HEK293 (cell line): ENCODE data around the gene TRIP11.

ENCODE experiments used
- CTCF ChIA-PET: fragments of 350-600 bp; formaldehyde crosslinking; extraction: SDS; loops from one replicate; lab custom pipeline; 2021; ENCODE audit warnings: antibody characterized with exemption; lab: Yijun Ruan, JAX
- POLR2A ChIA-PET: fragments of 300-600 bp; formaldehyde crosslinking; extraction: SDS; loops from one replicate; lab custom pipeline; 2020; ENCODE audit warnings: antibody characterized with exemption, inconsistent platforms; lab: Yijun Ruan, JAX
- H3K27ac ChIP-seq: fragments of 200-500 bp; sonication (Bioruptor generic); 2 replicates; pipeline ENCODE4 v1.5.1; 2014; ENCODE audit warnings: low read depth, low read length, control low read depth, inconsistent platforms; ENCODE audit errors: extremely low read depth
- H3K36me3 ChIP-seq, 2 experiments: fragments of 200-500 bp in 1 of 2; sonication (Bioruptor generic) in 1 of 2; 1 replicate in 1 of 2; 2 replicates in 1 of 2; pipeline ENCODE4 v1.5.1; 2014 to 2017; ENCODE audit warnings: inconsistent platforms in 2 of 2, low read length in 2 of 2; ENCODE audit not compliant: control insufficient read depth in 2 of 2, insufficient read depth in 1 of 2
- H3K4me1 ChIP-seq: fragments of 200-500 bp; sonication (Bioruptor generic); 2 replicates; pipeline ENCODE4 v1.5.1; 2014; ENCODE audit warnings: mild to moderate bottlenecking, low read length, inconsistent platforms; ENCODE audit not compliant: control insufficient read depth, insufficient read depth
- H3K4me3 ChIP-seq: 2 replicates; pipeline ENCODE4 v1.5.1; 2011; ENCODE audit warnings: low read depth, mild to moderate bottlenecking, control low read depth, low read length, moderate library complexity
- H3K9me3 ChIP-seq: fragments of 200-500 bp; sonication (Bioruptor generic); 2 replicates; pipeline ENCODE4 v1.5.1; 2014; ENCODE audit warnings: low read depth, low read length, inconsistent platforms; ENCODE audit not compliant: control insufficient read depth, insufficient read depth
- GLI2 ChIP-seq: fragments of 450-650 bp; formaldehyde crosslinking; IDR thresholded peaks from 2 replicates; pipeline ENCODE4; 2017; ENCODE audit warnings: missing biosample characterization, missing genetic modification characterization, low read depth, borderline replicate concordance
- GLIS1 ChIP-seq: fragments of 450-650 bp; formaldehyde crosslinking; IDR thresholded peaks from 2 replicates; pipeline ENCODE4 v1.5.1; 2016; ENCODE audit warnings: missing biosample characterization, missing genetic modification characterization
- KLF8 ChIP-seq: fragments of 450-650 bp; formaldehyde crosslinking; IDR thresholded peaks from 2 replicates; pipeline ENCODE4 v1.5.1; 2016; ENCODE audit warnings: missing biosample characterization, missing genetic modification characterization
- MEIS1 ChIP-seq: sonication (generic); formaldehyde crosslinking; IDR thresholded peaks from 2 replicates; pipeline ENCODE4 v1.8.1; 2022; ENCODE audit warnings: missing genetic modification reagents, mild to moderate bottlenecking, borderline replicate concordance
- SP2 ChIP-seq: fragments of 450-650 bp; formaldehyde crosslinking; IDR thresholded peaks from 2 replicates; pipeline ENCODE4 v1.5.1; 2016; ENCODE audit warnings: missing biosample characterization, missing genetic modification characterization
- ZBTB17 ChIP-seq: fragments of 450-650 bp; formaldehyde crosslinking; IDR thresholded peaks from 2 replicates; pipeline ENCODE4 v1.5.1; 2016; ENCODE audit warnings: missing biosample characterization, missing genetic modification characterization
- ZBTB20 ChIP-seq: fragments of 450-650 bp; formaldehyde crosslinking; IDR thresholded peaks from 2 replicates; pipeline ENCODE4 v1.5.1; 2016; ENCODE audit warnings: missing biosample characterization, missing genetic modification characterization
- ZBTB6 ChIP-seq: fragments of 450-650 bp; formaldehyde crosslinking; IDR thresholded peaks from 2 replicates; pipeline ENCODE4 v1.5.1; 2017; ENCODE audit warnings: missing biosample characterization, missing genetic modification characterization
- ZFHX2 ChIP-seq: fragments of 450-650 bp; formaldehyde crosslinking; conservative IDR thresholded peaks from 2 replicates; pipeline ENCODE4 v1.5.1; 2016; ENCODE audit warnings: missing biosample characterization, missing genetic modification characterization
- ZNF114 ChIP-seq: fragments of 450-650 bp; formaldehyde crosslinking; IDR thresholded peaks from 2 replicates; pipeline ENCODE4 v1.5.0; 2017; ENCODE audit warnings: missing biosample characterization, missing genetic modification characterization
- ZNF274 ChIP-seq, 2 experiments: fragments of 200-500 bp in 1 of 2; fragments of 450-650 bp in 1 of 2; sonication (Bioruptor generic) in 1 of 2; formaldehyde crosslinking in 1 of 2; IDR thresholded peaks; 2 replicates each; pipeline versions ENCODE4 v1.5.1 to v1.6.1; 2014 to 2016; ENCODE audit warnings: borderline replicate concordance in 1 of 2, inconsistent platforms in 1 of 2, low read length in 1 of 2, missing biosample characterization in 1 of 2, missing genetic modification characterization in 1 of 2
- ZNF280C ChIP-seq: fragments of 450-650 bp; formaldehyde crosslinking; IDR thresholded peaks from 2 replicates; pipeline ENCODE4 v1.5.1; 2016; ENCODE audit warnings: missing biosample characterization, missing genetic modification characterization
- ZNF335 ChIP-seq: fragments of 450-650 bp; formaldehyde crosslinking; conservative IDR thresholded peaks from 2 replicates; pipeline ENCODE4 v1.5.1; 2016; ENCODE audit warnings: missing biosample characterization, missing genetic modification characterization
- ZNF544 ChIP-seq: fragments of 450-650 bp; formaldehyde crosslinking; IDR thresholded peaks from 2 replicates; pipeline ENCODE4 v1.5.0; 2017; ENCODE audit warnings: missing biosample characterization, missing genetic modification characterization
- ZNF548 ChIP-seq: fragments of 450-650 bp; formaldehyde crosslinking; IDR thresholded peaks from 2 replicates; pipeline ENCODE4 v1.5.1; 2016; ENCODE audit warnings: missing biosample characterization, missing genetic modification characterization
- ZNF558 ChIP-seq: fragments of 450-650 bp; formaldehyde crosslinking; IDR thresholded peaks from 2 replicates; pipeline ENCODE4 v1.5.1; 2016; ENCODE audit warnings: missing biosample characterization, missing genetic modification characterization
- ZNF561 ChIP-seq: fragments of 450-650 bp; IDR thresholded peaks from 2 replicates; pipeline ENCODE4 v1.5.1; 2018; ENCODE audit warnings: missing biosample characterization, missing genetic modification characterization, borderline replicate concordance
- ZNF626 ChIP-seq: fragments of 450-650 bp; sonication (Bioruptor Pico); formaldehyde crosslinking; IDR thresholded peaks from 2 replicates; pipeline ENCODE4 v1.5.1; 2018; ENCODE audit warnings: missing biosample characterization, missing genetic modification characterization, inconsistent platforms
- ZNF629 ChIP-seq: fragments of 450-650 bp; formaldehyde crosslinking; IDR thresholded peaks from 2 replicates; pipeline ENCODE4 v1.5.1; 2017; ENCODE audit warnings: missing biosample characterization, missing genetic modification characterization
- ZNF660 ChIP-seq: fragments of 450-650 bp; IDR thresholded peaks from 2 replicates; pipeline ENCODE4 v1.5.1; 2018; ENCODE audit warnings: missing biosample characterization, mild to moderate bottlenecking, missing genetic modification characterization
- ZSCAN4 ChIP-seq: fragments of 450-650 bp; formaldehyde crosslinking; IDR thresholded peaks from 2 replicates; pipeline ENCODE4 v1.5.1; 2017; ENCODE audit warnings: missing biosample characterization, missing genetic modification characterization

The TRIP11 gene

GRCh38 chr14:91947475-91948184 is 92.2 kb downstream of the TRIP11 start, which contains the start of gene FBLN5 (continued):
- 0 out of 2 replicates have a peak, but pooled peaks have one; percentile 34 for TF ChIP-seq ZNF561 (tag by site-specific recombination)
- peak; percentile 74 for TF ChIP-seq ZFHX2
- TF ChIP-seq ZNF660: no peak
- TF ChIP-seq ZNF280C: no peak
- peak; percentile 42 for TF ChIP-seq SP2
- TF ChIP-seq, all 188 proteins: peak for 10

GRCh38 chr14:91946622-91947474 is 93.0 kb downstream of the TRIP11 start:
- POLR2A ChIA-PET: no interaction called here
- no peaks in the 10 kb centered on the region for H3K9me3 ChIP-seq
- H3K27ac ChIP-seq: no peak overlapping the region
- CTCF ChIA-PET: interaction anchor here (0.7 kb wide), 1 partner anchor 25 kb away, joined by 3 read pairs; no protein-coding TSS in a partner anchor
- H3K4me1 ChIP-seq: peaks cover 6% of the 10 kb centered on the region; the same call in 1 of the 2 replicates
- H3K36me3 ChIP-seq: no peaks in the 10 kb centered on the region
- TF ChIP-seq ZNF629: no peak
- no peak for TF ChIP-seq GLIS1 (tag by site-specific recombination)
- TF ChIP-seq ZNF114 (tag by site-specific recombination): no peak
- no peak for TF ChIP-seq MEIS1
- TF ChIP-seq GLI2 (tag by site-specific recombination): no peak
- no peak for TF ChIP-seq ZNF548
- TF ChIP-seq ZNF274 (IDR thresholded peaks at IDR 0.05; ENCODE audit: low read length): no peak
- no peak for TF ChIP-seq ZNF274 (tag by site-specific recombination; IDR thresholded peaks at IDR 0.05; ENCODE audit: borderline replicate concordance)
- TF ChIP-seq ZNF544 (tag by site-specific recombination): no peak
- TF ChIP-seq ZNF626: no peak
- peak; percentile 90 for TF ChIP-seq ZNF335 (tag by site-specific recombination)
- peak; percentile 27; the same call in 1 of the 2 replicates for TF ChIP-seq ZBTB17 (tag by site-specific recombination)
- no peak for TF ChIP-seq KLF8
- TF ChIP-seq ZNF558 (tag by site-specific recombination): no peak
- no peak for TF ChIP-seq ZBTB20
- H3K4me3 ChIP-seq: peak overlapping the region; percentile 39

- H3K36me3 ChIP-seq: no peaks in the 10 kb centered on the region
- H3K4me1 ChIP-seq: peaks cover 6% of the 10 kb centered on the region; the same call in 1 of the 2 replicates
- no peak overlapping the region for H3K27ac ChIP-seq
- TF ChIP-seq ZBTB6 (tag by site-specific recombination): no peak
- TF ChIP-seq ZSCAN4 (tag by site-specific recombination): 0 out of 2 replicates have a peak, but pooled peaks have one; percentile 38
- H3K4me3 ChIP-seq: no peak overlapping the region
- CTCF ChIA-PET: no interaction called here
- no peaks in the 10 kb centered on the region for H3K9me3 ChIP-seq
- POLR2A ChIA-PET: no interaction called here
These were observed 93.9 kb downstream of the TRIP11 start for GRCh38 chr14:91945751-91946621.
